SK-N-SH treated with all-trans-retinoic acid at 6 μM for 48 hours (cell line): Measurements from ENCODE around the gene UBE2E1.

Source experiments
- ATAC-seq: fragments of 200-7000 bp; cut with Tn5 transposase; 3 replicates; pipeline ENCODE4 v1.9.1; 2020; ENCODE audit warnings: mild to moderate bottlenecking, moderate library complexity
- ARNTL ChIP-seq: fragments of 450-650 bp; formaldehyde crosslinking; IDR thresholded peaks from 2 replicates; pipeline ENCODE4 v1.5.0; 2020; ENCODE audit warnings: low read depth, mild to moderate bottlenecking, moderate library complexity, borderline replicate concordance
- BACH2 ChIP-seq: fragments of 250-450 bp; sonication (Bioruptor Pico); IDR thresholded peaks from 2 replicates; pipeline ENCODE4 v1.9.0; 2021; ENCODE audit warnings: mild to moderate bottlenecking, borderline replicate concordance
- CREB5 ChIP-seq: fragments of 250-450 bp; sonication (Bioruptor Pico); IDR thresholded peaks from 2 replicates; pipeline ENCODE4 v1.5.1; 2020; ENCODE audit warnings: low read depth, mild to moderate bottlenecking, moderate library complexity
- CSDC2 ChIP-seq: fragments of 250-450 bp; sonication (Bioruptor Pico); IDR thresholded peaks from 2 replicates; pipeline ENCODE4 v1.5.0; 2020; ENCODE audit warnings: mild to moderate bottlenecking, moderate library complexity
- ESRRG ChIP-seq: fragments of 250-450 bp; sonication (Bioruptor Pico); IDR thresholded peaks from 2 replicates; pipeline ENCODE4 v1.6.1; 2021; ENCODE audit warnings: mild to moderate bottlenecking
- GLIS3 ChIP-seq: fragments of 250-450 bp; sonication (Bioruptor Pico); IDR thresholded peaks from 2 replicates; pipeline ENCODE4 v1.5.0; 2020; ENCODE audit warnings: mild to moderate bottlenecking, moderate library complexity
- ISL1 ChIP-seq: fragments of 250-450 bp; sonication (Bioruptor Pico); IDR thresholded peaks from 2 replicates; pipeline ENCODE4 v2.1.2; 2022; ENCODE audit warnings: mild to moderate bottlenecking, moderate library complexity
- OSR1 ChIP-seq: fragments of 250-450 bp; sonication (Bioruptor Pico); IDR thresholded peaks from 2 replicates; pipeline ENCODE4 v1.8.0; 2022; ENCODE audit warnings: moderate library complexity, mild to moderate bottlenecking, inconsistent platforms
- PATZ1 ChIP-seq: fragments of 250-450 bp; sonication (Bioruptor Pico); IDR thresholded peaks from 2 replicates; pipeline ENCODE4 v1.8.0; 2020; ENCODE audit warnings: mild to moderate bottlenecking, moderate library complexity, borderline replicate concordance
- POU6F1 ChIP-seq: fragments of 250-450 bp; sonication (Bioruptor Pico); IDR thresholded peaks from 2 replicates; pipeline ENCODE4 v1.8.0; 2021; ENCODE audit warnings: low read depth, mild to moderate bottlenecking, moderate library complexity, borderline replicate concordance
- RARB ChIP-seq: fragments of 250-450 bp; sonication (Bioruptor Pico); IDR thresholded peaks from 2 replicates; pipeline ENCODE4 v1.8.0; 2021; ENCODE audit warnings: mild to moderate bottlenecking, moderate library complexity
- SNAI2 ChIP-seq: fragments of 250-450 bp; sonication (Bioruptor Pico); IDR thresholded peaks from 2 replicates; pipeline ENCODE4 v1.5.0; 2020; ENCODE audit warnings: mild to moderate bottlenecking, moderate library complexity
- TCF4 ChIP-seq: fragments of 250-450 bp; sonication (Bioruptor Pico); IDR thresholded peaks from 2 replicates; pipeline ENCODE4 v1.8.0; 2021; ENCODE audit warnings: mild to moderate bottlenecking, moderate library complexity, borderline replicate concordance
- TOX ChIP-seq: fragments of 250-450 bp; sonication (Bioruptor Pico); IDR thresholded peaks from 2 replicates; pipeline ENCODE4 v1.8.0; 2021; ENCODE audit warnings: mild to moderate bottlenecking, moderate library complexity, borderline replicate concordance
- TSHZ2 ChIP-seq: fragments of 250-450 bp; sonication (Bioruptor Pico); IDR thresholded peaks from 2 replicates; pipeline ENCODE4 v1.5.0; 2020; ENCODE audit warnings: mild to moderate bottlenecking, moderate library complexity
- ZC3H10 ChIP-seq: fragments of 250-450 bp; sonication (Bioruptor Pico); IDR thresholded peaks from 2 replicates; pipeline ENCODE4 v1.5.1; 2021; ENCODE audit warnings: mild to moderate bottlenecking, moderate library complexity
- ZFP30 ChIP-seq: fragments of 450-650 bp; formaldehyde crosslinking; IDR thresholded peaks from 2 replicates; pipeline ENCODE4 v1.5.0; 2022; ENCODE audit warnings: mild to moderate bottlenecking, moderate library complexity
- ZNF565 ChIP-seq: fragments of 450-650 bp; formaldehyde crosslinking; conservative IDR thresholded peaks from 2 replicates; pipeline ENCODE4 v1.5.0; 2020; ENCODE audit warnings: low read depth, mild to moderate bottlenecking, moderate library complexity
- ZNF70 ChIP-seq: fragments of 450-650 bp; formaldehyde crosslinking; IDR thresholded peaks from 2 replicates; pipeline ENCODE4 v1.5.0; 2020; ENCODE audit warnings: mild to moderate bottlenecking, moderate library complexity
- ZNF8 ChIP-seq: fragments of 450-650 bp; formaldehyde crosslinking; IDR thresholded peaks from 2 replicates; pipeline ENCODE4 v1.5.0; 2020; ENCODE audit warnings: mild to moderate bottlenecking, moderate library complexity

The UBE2E1 gene

GRCh38 chr3:23829242-23829934 is 23.6 kb downstream of the UBE2E1 start:
- no peak for ATAC-seq
- TF ChIP-seq RARB (CRISPR knock-in tag), result no peak
- no peak for TF ChIP-seq PATZ1
- no peak for TF ChIP-seq CSDC2 (CRISPR knock-in tag)
- TF ChIP-seq TCF4 (CRISPR knock-in tag), result no peak
- TF ChIP-seq ZNF8 (CRISPR knock-in tag), result no peak
- TF ChIP-seq TOX (CRISPR knock-in tag), result no peak
- no peak for TF ChIP-seq OSR1 (CRISPR knock-in tag)
- TF ChIP-seq ARNTL (CRISPR knock-in tag), result no peak
- no peak for TF ChIP-seq ESRRG (CRISPR knock-in tag)
- no peak for TF ChIP-seq ZNF70
- no peak for TF ChIP-seq ZC3H10 (CRISPR knock-in tag)
- no peak for TF ChIP-seq POU6F1 (CRISPR knock-in tag)
- TF ChIP-seq ZNF565, result no peak
- no peak for TF ChIP-seq GLIS3
- TF ChIP-seq ZFP30 (CRISPR knock-in tag), result no peak

GRCh38 chr3:23830869-23831484 is 25.2 kb downstream of the UBE2E1 start:
- TF ChIP-seq ARNTL (CRISPR knock-in tag) (no peak), TOX (CRISPR knock-in tag) (no peak), SNAI2 (CRISPR knock-in tag) (no peak), ZNF70 (no peak), PATZ1 (no peak), POU6F1 (CRISPR knock-in tag) (no peak), ZNF565 (no peak), GLIS3 (no peak), ISL1 (no peak), TSHZ2 (CRISPR knock-in tag) (no peak), RARB (CRISPR knock-in tag) (no peak), CREB5 (CRISPR knock-in tag) (no peak), TCF4 (CRISPR knock-in tag) (no peak), BACH2 (CRISPR knock-in tag) (no peak), ESRRG (CRISPR knock-in tag) (no peak)

More at GRCh38 chr3:23830869-23831484, 25.2 kb downstream of the UBE2E1 start:
- ATAC-seq, result no peak
